ENCODE data around the gene KPTN.

KPTN gene

GRCh38 chr19:47507924-47508553 is 24.0 kb upstream of the KPTN start:
- no peak for DNase-seq

- DNase-seq: no peak
Measured at GRCh38 chr19:47507012-47507411, 23.0 kb upstream of the KPTN start.

DNA sequence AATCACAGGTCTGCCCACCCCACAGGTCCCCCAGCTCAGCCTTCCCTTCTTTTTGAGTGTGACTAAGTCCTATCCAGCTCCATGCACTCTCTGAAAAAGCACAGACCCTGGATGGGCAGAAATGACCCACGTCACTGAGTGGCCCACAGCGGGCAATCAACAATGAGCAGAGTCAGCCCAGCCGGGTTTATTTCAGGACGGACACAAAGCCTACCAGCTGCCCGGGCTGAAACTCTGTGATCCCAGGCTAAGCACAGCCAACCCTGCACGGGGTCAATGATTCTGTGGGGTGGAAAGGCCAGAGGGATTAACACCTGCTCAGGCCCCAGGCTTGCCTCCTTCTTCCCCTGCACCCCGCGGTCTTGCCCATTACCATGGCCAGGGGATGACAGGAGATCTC is 22.4 kb upstream of the KPTN start:
- DNase-seq: no peak

- no peak for DNase-seq
Measured at GRCh38 chr19:47505506-47505905, 21.5 kb upstream of the KPTN start.

DNA sequence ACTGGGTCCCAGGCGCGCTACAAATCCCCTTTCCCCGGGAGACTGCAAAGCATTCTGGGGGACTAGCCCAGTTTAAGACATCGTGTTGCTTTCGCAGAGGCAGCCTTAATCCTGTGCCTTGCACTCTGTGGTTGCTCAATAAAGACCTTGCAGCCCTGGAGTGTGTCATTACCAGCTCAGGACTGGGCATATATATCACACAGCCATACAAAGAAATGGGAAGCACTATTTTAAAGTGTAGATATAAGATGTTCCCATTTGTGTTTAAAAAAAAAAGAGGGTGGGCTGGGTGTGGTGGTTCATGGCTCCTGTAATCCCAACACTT is 19.8 kb upstream of the KPTN start:
- DNase-seq: no peak

GRCh38 chr19:47503130-47503825 is 19.3 kb upstream of the KPTN start:
- DNase-seq: no peak

GRCh38 chr19:47499863-47500830 is 16.1 kb upstream of the KPTN start:
- DNase-seq: no peak

DNA sequence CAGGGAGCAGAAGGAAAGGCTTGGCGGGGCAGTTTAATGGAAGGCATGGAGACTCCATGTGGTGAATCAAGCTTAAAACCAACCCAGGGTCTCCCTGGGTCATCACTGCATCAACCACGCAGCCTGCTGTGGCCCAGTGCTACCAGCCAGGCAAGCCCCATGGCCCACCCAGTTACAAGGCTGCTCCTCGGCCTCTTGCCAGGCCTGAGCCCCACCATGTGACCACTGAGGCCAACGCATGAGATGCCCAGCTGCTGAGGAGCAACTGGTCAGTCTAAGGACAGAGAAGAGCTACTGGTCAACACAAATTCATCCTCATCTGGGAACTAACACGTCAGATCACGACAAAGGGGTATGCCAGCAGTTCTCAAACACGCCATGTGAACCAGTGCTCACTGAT is 15.4 kb upstream of the KPTN start:
- DNase-seq: no peak

- DNase-seq: no peak
Measured at GRCh38 chr19:47498561-47498960, 14.5 kb upstream of the KPTN start.

DNA sequence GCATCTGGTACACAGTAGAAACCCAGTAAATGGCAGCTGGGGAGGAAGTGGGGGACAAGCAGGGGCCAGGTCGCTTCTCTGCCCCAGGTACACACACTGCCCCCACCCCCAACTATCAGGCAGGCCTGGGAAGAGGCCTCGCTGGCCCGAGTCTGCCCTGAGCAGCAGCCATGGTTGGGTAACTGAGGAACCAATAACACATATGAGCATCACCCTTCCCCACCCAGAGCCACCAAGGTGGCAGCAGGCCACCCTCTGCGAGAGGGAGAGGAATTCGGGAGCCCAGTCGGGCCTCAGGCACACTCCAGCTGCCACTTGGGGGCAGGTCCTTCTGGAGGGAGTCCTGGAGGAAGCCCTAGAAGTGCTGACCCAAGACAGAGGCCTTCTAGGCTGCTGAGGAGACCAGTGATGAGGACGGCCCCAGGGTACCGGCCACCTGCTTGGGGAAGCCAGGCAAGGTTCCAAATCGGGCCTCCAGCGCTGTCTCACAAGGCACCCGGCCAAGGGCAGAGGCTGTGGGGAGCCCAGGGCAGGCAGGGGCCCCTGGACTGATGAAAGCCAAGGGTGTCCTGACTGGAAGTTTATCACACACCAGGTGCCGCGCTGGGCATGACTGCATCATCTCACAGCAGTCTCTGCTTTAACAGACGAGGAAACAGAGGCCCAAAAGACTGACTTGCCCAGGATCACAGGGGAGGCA is 14.0 kb upstream of the KPTN start:
- no peak for DNase-seq

DNA sequence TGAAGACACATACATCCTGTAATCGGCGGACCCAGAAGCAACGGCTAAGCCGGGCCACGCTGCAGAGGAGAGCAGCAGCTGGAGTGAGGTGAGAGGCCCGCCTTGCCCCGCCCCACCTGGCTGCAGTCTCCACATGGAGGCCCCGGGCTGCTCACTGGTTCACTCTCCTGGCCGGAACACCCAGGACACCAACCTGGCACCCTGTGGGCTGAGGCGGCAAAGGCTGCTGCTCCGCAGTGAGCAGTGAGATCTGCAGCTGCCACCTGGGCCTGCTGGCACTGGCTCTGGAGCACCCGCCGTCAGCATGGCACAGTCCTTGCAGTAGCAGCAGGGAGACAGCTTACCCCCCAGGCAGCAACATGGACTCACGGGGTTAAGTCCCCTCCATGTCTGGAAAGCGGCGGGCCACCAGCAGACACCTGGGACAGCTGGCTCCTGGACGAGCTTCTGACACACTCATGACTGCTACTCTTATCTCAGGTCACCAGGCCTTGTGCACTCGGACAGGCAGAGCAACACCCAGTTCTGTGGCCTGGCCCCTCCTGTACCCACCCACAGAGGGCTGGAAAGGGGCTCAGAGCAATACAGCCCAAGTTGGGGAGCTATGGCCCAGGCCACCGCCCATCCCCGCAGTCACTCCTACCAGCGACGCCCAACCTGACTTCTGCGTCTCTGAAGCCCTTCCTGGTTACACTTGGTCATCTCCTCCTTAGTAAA is 13.2 kb upstream of the KPTN start:
- no peak for DNase-seq

DNA sequence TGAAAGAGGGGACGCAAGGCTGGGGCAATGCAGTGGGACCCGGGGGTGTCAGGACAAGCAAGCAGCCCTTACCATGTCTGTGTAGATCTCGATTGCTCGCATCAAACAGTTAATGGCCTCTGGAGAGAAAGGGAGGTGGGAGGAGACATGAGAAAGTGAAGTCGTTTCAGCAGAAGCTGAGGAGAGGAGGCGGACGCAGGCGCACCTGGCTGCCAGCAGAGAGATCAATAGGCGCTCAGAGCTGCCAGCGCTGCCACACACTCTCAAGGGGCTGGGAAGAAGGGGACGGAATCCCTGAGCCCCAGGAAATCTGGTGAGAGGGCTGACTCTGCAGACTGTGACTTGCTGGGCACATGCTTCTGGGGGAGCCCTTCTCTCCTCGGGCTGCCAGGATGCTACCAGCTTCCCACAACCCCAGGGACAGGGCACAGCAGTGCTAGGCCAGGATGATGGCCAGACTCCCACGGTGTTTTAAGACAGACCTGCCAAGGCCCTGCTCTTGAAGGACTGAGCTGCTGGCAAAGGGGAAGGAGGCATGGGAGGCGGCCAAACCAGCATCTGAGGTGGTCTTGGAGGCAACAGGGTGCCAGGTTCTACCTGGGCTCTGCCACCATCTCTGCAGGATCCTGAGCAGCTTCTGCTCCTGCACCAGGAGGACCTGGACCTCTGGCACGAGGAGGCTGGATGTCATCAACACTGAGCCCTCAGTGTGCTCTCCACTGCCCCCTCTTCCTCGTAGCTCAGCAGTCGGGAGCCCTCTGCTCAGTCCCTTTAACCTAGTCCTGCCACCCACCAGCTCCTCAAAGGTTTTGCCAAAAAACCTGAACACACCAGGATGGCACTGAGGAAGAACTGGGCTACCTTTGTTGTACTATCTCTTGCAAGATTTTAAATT is 11.7 kb upstream of the KPTN start:
- no peak for DNase-seq

DNA sequence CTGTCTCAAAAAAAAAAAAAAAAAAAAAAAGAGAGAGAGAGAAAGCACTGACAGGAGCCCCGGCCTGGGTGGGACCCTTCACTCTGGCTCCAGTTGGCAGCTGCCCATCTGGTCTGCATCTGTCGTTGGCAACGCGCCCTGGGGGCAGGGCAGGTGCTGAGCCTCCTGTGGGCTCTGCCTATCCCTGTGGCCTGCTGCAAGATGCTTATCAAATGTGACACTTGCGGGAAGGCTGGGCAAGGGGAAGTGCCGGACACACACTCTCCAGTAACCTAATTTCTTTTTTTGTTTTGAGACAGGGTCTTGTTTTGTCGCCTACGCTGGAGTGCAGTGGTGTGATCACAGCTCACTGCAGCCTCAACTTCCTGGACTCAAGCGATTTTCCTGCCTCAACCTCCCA is 10.7 kb upstream of the KPTN start:
- DNase-seq: no peak

DNA sequence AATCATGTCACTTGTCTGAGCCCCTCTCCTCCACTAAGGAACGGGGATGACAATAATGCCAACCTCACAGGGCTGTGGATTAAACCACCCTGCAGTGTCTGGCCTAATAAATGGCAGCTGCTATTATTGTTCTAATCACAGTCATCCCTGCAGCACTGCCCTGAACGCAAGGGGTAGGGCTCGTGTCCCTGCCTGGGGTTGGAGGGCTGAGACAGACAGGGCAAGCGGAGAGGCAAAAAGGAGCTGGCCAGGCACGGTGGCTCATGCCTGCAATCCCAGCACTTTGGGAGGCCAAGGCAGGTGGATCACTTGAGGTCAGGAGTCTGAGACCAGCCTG is 10.2 kb upstream of the KPTN start:
- no peak for DNase-seq

DNA sequence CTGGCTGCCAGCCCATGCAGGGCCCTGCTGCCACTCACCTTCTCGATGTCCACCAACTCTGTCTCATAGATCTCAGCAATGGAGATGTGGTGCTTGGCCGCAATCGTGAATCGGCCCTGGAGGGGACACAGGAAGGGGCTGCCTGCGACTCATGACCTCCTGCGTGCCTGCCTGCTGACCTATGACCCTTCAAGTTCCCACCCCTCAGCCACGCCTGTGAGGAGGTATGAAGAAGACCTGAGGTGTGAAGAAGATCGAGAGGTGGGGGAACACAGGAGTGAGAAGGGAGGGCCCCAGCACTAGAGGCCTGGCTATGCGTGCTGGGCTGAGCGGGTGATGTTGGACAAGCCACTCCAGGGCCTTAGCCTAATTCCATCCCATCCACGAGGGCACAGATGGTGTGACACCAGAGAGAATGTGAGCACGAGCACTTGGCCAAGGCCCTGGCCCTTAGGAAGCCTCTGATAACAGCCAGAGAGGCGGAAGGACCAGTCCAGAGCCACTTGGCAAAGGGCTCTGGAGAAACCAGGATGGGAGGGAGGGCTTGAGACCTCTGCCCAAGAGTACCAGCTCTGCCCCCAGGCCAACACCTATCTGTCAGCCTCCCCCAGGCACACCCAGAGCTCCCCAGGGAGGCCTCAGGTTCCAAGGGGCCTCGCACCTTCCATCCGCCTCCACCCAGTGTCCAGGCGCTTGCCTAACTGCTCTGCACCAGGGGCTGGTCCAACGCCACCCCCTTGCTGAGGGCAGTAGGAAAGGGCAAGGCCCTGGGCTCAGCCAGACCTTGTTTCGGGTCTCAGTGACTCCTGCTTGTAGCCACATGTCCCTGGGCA is 9.6 kb upstream of the KPTN start:
- no peak for DNase-seq

- no peak for DNase-seq
Measured at GRCh38 chr19:47492571-47493377, 8.8 kb upstream of the KPTN start.

- DNase-seq: no peak
Measured at GRCh38 chr19:47492137-47492533, 8.1 kb upstream of the KPTN start.

GRCh38 chr19:47491358-47492136 is 7.5 kb upstream of the KPTN start:
- no peak for DNase-seq

DNA sequence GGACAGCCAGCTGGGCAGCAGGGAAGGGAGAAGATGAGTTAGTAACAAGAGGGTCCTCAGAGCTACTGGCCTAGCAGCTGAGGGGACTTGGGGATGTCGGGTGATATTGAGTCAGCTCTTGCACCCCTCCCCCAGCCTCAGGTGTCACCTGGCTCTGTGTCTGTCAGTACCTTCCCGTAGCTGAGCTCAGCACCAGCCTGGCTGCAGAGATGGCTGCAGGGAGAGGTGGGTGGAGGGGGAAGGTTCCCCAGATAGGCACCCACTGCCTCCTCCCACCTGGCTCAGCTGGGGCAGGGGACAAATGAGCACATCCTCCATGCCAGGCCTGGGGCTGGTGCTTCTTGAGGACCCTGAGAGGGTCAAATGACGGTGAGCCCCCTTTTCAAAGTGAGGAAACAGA is 6.8 kb upstream of the KPTN start:
- no peak for DNase-seq

All from stimulated activated CD4-positive, alpha-beta T cell treated with anti-CD3 and anti-CD28 coated beads, Interleukin-4, amount 100 ng/mL, for 1 hour (primary cell).